SK-N-SH treated with all-trans-retinoic acid at 6 μM for 48 hours (cell line): ENCODE measurements around the gene ZNF398.

Source experiments
- ARNTL ChIP-seq: fragments of 450-650 bp; formaldehyde crosslinking; IDR thresholded peaks from 2 replicates; pipeline ENCODE4 v1.5.0; 2020; ENCODE audit warnings: low read depth, mild to moderate bottlenecking, moderate library complexity, borderline replicate concordance
- CREB5 ChIP-seq: fragments of 250-450 bp; sonication (Bioruptor Pico); IDR thresholded peaks from 2 replicates; pipeline ENCODE4 v1.5.1; 2020; ENCODE audit warnings: low read depth, mild to moderate bottlenecking, moderate library complexity
- GLIS3 ChIP-seq: fragments of 250-450 bp; sonication (Bioruptor Pico); IDR thresholded peaks from 2 replicates; pipeline ENCODE4 v1.5.0; 2020; ENCODE audit warnings: mild to moderate bottlenecking, moderate library complexity
- OSR1 ChIP-seq: fragments of 250-450 bp; sonication (Bioruptor Pico); IDR thresholded peaks from 2 replicates; pipeline ENCODE4 v1.8.0; 2022; ENCODE audit warnings: moderate library complexity, mild to moderate bottlenecking, inconsistent platforms
- RARB ChIP-seq: fragments of 250-450 bp; sonication (Bioruptor Pico); IDR thresholded peaks from 2 replicates; pipeline ENCODE4 v1.8.0; 2021; ENCODE audit warnings: mild to moderate bottlenecking, moderate library complexity
- ZC3H10 ChIP-seq: fragments of 250-450 bp; sonication (Bioruptor Pico); IDR thresholded peaks from 2 replicates; pipeline ENCODE4 v1.5.1; 2021; ENCODE audit warnings: mild to moderate bottlenecking, moderate library complexity
- ZFP3 ChIP-seq: fragments of 250-450 bp; sonication (Bioruptor Pico); IDR thresholded peaks from 2 replicates; pipeline ENCODE4 v1.5.0; 2020; ENCODE audit warnings: mild to moderate bottlenecking, moderate library complexity
- ZNF70 ChIP-seq: fragments of 450-650 bp; formaldehyde crosslinking; IDR thresholded peaks from 2 replicates; pipeline ENCODE4 v1.5.0; 2020; ENCODE audit warnings: mild to moderate bottlenecking, moderate library complexity
- TF ChIP-seq, protein P1 (sequence below): fragments of 250-450 bp; sonication (Bioruptor Pico); IDR thresholded peaks from 2 replicates; pipeline ENCODE4 v1.8.0; 2021; ENCODE audit warnings: low read depth, mild to moderate bottlenecking, moderate library complexity, borderline replicate concordance

DNA sequence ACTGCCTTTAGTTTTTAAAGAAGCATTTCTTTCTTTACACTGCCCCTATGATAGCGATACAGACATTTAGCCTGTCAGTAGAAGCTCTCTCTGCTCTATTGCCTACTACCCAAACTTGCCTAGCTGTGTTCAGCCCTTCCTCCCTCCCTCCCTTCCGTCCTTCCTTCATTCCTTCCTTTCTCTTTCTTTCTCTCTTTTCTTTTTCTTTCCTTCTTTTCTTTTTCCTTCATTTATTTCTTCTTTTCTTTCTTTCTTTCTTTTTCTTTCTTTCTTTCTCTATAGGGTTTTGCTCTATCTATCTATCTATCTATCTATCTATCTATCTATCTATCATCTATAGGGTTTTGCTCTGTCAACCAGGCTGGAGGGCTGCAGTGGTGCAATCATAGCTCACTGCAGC is 85.1 kb downstream of the ZNF398 start:
- TF ChIP-seq CREB5 (no peak), OSR1 (no peak), ARNTL (CRISPR knock-in tag) (no peak), ZNF70 (CRISPR knock-in tag) (no peak), RARB (CRISPR knock-in tag) (no peak), ZC3H10 (CRISPR knock-in tag) (no peak), ZFP3 (CRISPR knock-in tag) (no peak), GLIS3 (CRISPR knock-in tag) (no peak)
- TF ChIP-seq, protein P1, sequence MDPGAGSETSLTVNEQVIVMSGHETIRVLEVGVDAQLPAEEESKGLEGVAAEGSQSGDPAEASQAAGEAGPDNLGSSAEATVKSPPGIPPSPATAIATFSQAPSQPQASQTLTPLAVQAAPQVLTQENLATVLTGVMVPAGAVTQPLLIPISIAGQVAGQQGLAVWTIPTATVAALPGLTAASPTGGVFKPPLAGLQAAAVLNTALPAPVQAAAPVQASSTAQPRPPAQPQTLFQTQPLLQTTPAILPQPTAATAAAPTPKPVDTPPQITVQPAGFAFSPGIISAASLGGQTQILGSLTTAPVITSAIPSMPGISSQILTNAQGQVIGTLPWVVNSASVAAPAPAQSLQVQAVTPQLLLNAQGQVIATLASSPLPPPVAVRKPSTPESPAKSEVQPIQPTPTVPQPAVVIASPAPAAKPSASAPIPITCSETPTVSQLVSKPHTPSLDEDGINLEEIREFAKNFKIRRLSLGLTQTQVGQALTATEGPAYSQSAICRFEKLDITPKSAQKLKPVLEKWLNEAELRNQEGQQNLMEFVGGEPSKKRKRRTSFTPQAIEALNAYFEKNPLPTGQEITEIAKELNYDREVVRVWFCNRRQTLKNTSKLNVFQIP (CRISPR knock-in tag) = no peak
